PFSK-1 (cell line): ENCODE data around the gene PTPRN2.

Experiments used
- FOXP2 ChIP-seq: optimal IDR thresholded peaks from 2 replicates; pipeline ENCODE3; 2011; ENCODE audit warnings: borderline replicate concordance, control low read depth, inconsistent platforms; ENCODE audit not compliant: insufficient read depth; ENCODE audit errors: extremely low read length, extremely low read depth
- POLR2AphosphoS5 ChIP-seq: IDR thresholded peaks from 2 replicates; pipeline ENCODE4 v1.6.1; 2012; ENCODE audit warnings: low read depth, mild to moderate bottlenecking, control low read depth, low read length, moderate library complexity
- REST ChIP-seq, 2 experiments: IDR thresholded peaks; 2 replicates each; pipeline versions ENCODE4 v1.6.1 to v1.8.0; 2011 to 2012; ENCODE audit warnings: low read depth in 2 of 2, low read length in 2 of 2, control low read depth in 1 of 2, inconsistent platforms in 1 of 2, mild to moderate bottlenecking in 1 of 2, moderate library complexity in 1 of 2; ENCODE audit not compliant: insufficient read depth in 1 of 2
- SIN3A ChIP-seq: IDR thresholded peaks from 2 replicates; pipeline ENCODE4 v1.6.1; 2012; ENCODE audit warnings: mild to moderate bottlenecking, low read length, moderate library complexity, borderline replicate concordance; ENCODE audit not compliant: insufficient read depth
- TAF1 ChIP-seq: IDR thresholded peaks from 2 replicates; pipeline ENCODE4 v1.6.1; 2012; ENCODE audit warnings: low read length, control low read depth, borderline replicate concordance; ENCODE audit not compliant: insufficient read depth

Gene PTPRN2

GRCh38 chr7:158620839-158621441, 33.3 kb upstream of the PTPRN2 start:
- TF ChIP-seq FOXP2: no peak
- TF ChIP-seq SIN3A: no peak
- TF ChIP-seq POLR2AphosphoS5: no peak
- no peak for TF ChIP-seq TAF1
- no peak for TF ChIP-seq REST (IDR thresholded peaks at IDR 0.05; ENCODE audit: insufficient read depth in 1 of 2, low read depth in 2 of 2, low read length in 2 of 2)

DNA sequence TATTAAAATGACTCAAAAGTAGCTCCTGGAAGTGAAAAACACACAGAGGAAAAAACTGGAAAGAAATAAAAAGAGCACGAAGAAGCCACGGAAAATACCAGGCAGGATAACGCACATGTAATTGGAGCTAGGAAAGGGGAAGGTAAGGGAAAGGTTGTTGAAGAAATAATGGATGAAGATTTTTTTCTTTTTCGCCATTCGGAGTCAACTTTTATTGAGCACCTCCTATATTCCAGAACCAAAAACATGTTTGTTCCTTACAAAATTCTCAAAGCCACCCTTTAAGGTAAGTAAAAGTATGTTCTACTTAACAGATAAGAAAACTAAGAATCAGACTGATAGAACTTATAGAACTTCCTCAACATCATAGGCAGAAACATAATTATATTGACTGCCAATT, 32.8 kb upstream of the PTPRN2 start:
- no peak for TF ChIP-seq POLR2AphosphoS5

GRCh38 chr7:158618745-158619140, 31.1 kb upstream of the PTPRN2 start:
- TF ChIP-seq POLR2AphosphoS5: no peak
- TF ChIP-seq FOXP2: no peak
- TF ChIP-seq REST (IDR thresholded peaks at IDR 0.05; ENCODE audit: insufficient read depth in 1 of 2, low read depth in 2 of 2, low read length in 2 of 2): no peak
- TF ChIP-seq SIN3A: no peak
- TF ChIP-seq TAF1: no peak

DNA sequence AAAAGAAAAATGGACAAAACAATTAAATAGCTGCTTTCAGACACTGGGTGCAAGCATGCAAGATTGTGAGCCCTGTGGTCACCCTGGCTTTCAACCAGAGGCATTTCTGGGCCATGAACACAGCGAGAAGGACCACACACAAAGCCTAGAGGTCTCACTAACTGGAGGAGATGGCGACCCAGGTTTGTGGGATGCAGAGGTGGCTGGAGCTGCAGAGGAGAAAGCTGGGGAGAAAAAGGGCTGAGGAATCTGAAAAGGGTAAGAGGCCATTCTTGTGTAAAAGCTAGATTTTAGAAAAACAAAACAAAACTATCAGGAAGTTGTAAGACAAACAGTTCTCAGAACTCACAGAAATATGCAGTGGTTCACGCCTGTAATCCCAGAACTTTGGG, 30.1 kb upstream of the PTPRN2 start:
- TF ChIP-seq POLR2AphosphoS5: no peak
- TF ChIP-seq TAF1: no peak
- no peak for TF ChIP-seq FOXP2
- no peak for TF ChIP-seq REST (IDR thresholded peaks at IDR 0.05; ENCODE audit: insufficient read depth in 1 of 2, low read depth in 2 of 2, low read length in 2 of 2)
- TF ChIP-seq SIN3A: no peak

GRCh38 chr7:158616050-158616449, 28.4 kb upstream of the PTPRN2 start:
- TF ChIP-seq POLR2AphosphoS5 (no peak), FOXP2 (no peak), SIN3A (no peak), REST (IDR thresholded peaks at IDR 0.05; ENCODE audit: insufficient read depth in 1 of 2, low read depth in 2 of 2, low read length in 2 of 2) (no peak), TAF1 (no peak)
